NCI-H2196 treated with DMSO at 0.1 percent for 48 hours (cell line): ENCODE data around the gene NAIF1.

Source experiments
- DNase-seq: peaks from one replicate; lab custom pipeline; 2025; ENCODE audit not compliant: unreplicated experiment; lab: John Stamatoyannopoulos, UW

NAIF1 gene

DNA sequence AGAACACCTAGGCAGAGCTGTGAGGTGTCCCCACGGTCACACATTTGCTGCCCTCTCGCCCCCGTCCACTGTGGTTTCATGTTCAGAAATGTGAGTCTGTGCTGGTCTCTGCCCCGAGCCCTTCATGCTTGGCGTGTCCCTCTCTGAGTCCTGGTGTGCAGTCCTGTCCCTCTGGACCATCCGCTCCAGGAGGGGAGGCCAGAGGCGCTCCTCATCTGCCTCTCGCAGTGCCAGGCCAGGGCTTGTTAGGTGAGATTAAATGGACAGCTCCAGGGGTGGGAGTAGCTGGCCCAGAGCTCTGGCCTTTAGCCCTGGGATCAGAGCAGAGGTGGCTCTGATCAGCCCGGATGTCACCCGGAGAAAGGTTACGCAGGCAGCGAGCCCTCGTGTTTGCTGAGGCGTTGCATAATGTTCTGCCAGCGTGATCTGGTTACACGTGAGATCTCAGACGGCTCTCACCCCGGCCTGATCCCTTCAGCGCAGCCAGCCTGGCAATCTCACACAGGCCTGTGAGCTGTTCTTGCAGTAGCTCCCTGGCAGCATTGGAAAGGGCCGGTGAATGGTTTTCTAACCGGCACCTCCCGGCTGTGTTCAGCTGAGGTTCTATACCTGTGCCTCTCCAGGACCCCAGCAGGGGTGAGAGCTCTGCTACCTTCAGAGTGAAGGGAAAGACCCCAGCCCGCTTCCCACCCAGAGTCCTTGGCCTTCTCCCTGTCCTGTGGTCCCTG, 35.9 kb upstream of the NAIF1 start:
- peak; percentile 73 for DNase-seq

DNA sequence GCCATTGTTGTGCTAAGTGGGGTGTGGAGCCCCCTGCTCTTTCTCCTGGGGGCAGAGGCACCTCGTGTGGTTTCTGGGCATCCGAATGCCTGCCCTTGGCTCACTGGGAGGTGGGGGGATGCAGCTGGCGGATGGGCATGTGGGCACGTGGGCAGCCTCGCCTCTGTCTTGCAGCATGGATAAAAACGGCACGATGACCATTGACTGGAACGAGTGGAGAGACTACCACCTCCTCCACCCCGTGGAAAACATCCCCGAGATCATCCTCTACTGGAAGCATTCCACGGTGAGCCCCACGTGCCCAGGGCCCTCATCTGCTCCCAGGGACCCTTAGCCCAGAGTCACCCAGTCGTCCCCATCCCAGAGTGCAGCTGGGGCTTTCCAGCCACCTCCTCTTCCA, 35.1 kb upstream of the NAIF1 start:
- no peak for DNase-seq

DNA sequence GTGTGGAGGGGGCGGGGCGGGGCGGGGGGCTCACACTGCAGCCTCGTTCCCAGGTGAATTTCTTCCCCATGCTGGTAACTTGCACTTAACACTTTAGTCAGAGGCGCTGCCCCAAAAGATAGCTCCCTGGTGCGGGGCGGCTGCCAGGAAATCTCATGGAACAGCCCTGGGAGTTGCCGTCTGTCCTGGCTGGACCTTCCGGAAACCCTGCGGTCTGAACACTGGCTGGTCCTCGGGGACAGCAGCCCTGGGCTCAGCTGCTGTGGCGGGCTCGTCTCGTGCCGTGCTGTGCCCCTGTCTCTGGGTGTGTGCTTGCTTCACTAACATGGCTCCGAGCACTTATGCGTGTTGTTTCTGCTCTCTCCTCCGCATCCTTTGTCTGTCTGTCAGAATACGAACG, 34.6 kb upstream of the NAIF1 start:
- no peak for DNase-seq

DNA sequence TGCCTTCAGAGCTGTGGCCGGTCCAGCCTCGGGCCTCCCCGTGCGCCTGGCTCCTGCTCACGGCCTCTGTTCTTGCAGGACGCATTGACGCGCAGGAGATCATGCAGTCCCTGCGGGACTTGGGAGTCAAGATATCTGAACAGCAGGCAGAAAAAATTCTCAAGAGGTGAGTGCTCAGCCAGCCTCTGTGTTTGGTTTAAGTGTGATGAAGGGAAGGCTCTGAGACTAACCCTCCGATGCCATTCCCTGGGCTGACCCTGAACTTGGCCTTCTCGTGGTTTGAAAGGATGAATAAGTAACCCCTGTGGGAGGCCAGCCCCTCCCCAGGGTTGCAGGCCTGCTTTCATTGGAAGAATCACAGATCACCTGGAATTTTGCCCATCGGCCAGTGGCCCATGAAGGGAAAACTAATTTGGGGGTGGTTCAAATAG, 34.1 kb upstream of the NAIF1 start:
- no peak for DNase-seq

DNA sequence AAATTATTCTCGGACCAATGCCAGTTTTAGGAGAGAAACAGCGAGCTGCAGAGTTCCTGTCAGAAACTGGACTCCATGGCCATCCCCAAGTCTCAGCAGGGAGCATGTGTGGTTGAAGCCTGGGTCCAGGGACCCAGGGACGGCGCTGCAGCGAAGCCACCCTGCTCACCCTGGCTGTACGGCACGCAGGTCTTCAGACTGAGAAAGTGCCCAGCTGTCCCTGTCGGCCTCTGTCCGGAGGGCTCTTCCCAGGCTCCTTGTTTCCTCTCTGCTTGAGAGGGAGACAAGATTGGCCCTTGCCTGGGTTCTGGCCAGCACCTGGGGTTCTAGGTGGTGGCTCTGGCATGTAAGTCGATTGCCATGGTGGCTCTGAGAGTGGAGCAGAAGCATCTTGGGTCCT, 33.5 kb upstream of the NAIF1 start:
- DNase-seq, result no peak

DNA sequence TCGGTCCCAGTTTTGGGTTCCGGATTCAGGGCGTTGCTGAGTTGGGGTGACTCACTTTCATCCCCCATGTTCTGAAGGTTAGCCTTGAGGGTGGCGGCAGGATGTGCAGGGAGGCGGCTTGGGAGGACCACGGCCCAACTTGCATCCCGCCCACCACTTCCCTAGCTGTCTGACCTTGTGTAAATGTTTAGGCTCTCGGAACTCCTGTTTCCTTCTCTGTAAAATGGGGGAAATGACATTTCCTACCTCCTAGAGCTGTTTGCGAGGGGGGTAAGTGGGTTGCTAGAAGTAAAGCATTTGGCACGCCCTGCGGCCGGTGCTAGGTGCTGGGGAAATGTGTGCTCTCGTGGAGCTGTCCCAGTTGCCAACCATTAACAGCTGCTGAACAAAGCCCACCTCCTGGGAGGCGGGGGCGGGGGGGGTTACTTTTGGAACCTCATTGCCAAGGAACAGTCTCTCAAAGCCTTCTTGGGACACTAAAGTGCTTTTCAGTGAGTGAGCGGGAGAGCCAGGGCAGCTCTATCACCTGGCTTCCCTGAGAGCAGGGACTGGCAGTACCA, 32.9 kb upstream of the NAIF1 start:
- no peak for DNase-seq

DNA sequence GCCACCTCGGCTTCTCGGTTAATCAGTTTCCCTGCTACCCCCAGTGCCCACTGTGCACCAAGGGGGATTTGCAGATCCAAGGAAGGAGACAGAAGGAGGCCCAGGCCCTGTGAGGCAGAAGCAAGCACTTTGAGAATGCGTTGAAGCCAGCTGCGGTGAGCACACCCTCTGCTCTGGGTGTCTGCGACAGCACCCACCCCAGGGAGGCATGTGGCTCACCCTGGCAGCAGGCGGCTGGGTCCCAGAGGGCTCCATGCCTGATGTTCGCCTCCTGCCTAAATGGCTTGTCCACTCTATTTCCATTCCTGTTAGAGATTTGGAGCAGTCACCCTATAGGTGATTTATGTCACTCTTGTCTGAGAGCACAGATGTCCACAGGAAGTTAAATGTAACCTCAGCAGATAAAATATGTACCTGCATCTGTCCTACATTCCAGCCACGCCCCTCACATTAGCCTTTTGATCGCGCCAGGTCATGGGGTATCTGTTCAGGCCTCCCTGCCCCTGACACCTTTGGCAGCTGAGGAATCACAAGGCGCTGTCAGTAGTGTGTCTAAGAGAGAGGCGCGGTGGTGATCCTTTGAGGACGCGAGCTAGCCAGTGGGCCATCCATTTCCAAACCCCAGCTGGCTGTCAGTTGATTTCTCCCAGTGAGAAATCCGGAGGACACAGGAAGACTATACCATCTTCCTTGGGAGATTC, 32.3 kb upstream of the NAIF1 start:
- DNase-seq, result no peak

DNA sequence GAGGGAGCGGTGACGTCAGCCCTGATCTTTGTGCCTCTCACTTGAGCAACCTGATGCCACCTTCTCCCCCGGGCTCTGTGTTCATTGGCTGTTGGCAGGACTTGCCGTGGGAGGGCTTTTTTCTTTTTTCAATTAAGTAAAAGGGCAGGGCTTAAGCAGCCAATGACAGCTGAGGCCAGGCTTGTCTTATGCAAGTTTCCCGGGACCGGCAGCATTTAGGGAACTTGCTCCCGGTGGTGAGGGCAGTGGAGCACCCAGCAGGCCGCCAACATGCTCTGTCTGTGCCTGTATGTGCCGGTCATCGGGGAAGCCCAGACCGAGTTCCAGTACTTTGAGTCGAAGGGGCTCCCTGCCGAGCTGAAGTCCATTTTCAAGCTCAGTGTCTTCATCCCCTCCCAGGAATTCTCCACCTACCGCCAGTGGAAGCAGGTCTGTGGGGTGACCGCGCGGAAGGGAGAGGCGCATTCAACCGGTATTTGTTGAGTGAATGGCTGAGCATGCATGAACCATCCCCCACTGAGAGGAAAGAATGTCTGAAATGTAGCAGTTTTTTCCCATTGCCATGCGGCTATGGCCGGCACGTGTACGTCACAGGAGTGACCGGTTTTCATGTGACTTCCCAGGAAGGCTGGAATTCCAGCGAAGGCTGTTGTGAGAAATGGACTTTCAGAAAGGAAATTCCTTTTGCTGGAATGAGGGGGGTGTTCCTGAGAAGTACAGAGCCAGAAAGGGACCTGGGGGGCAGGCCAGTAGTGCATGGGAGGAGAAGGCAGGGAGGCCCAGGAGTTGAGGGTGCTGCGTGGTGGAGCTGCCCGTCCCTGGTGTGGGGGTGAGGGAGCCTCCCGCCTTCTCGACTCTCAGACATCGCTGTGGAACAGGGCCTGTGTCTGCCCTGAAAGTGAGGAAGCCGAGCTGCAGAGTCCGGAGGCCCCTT, 31.4 kb upstream of the NAIF1 start:
- DNase-seq, result peak; percentile 98

DNA sequence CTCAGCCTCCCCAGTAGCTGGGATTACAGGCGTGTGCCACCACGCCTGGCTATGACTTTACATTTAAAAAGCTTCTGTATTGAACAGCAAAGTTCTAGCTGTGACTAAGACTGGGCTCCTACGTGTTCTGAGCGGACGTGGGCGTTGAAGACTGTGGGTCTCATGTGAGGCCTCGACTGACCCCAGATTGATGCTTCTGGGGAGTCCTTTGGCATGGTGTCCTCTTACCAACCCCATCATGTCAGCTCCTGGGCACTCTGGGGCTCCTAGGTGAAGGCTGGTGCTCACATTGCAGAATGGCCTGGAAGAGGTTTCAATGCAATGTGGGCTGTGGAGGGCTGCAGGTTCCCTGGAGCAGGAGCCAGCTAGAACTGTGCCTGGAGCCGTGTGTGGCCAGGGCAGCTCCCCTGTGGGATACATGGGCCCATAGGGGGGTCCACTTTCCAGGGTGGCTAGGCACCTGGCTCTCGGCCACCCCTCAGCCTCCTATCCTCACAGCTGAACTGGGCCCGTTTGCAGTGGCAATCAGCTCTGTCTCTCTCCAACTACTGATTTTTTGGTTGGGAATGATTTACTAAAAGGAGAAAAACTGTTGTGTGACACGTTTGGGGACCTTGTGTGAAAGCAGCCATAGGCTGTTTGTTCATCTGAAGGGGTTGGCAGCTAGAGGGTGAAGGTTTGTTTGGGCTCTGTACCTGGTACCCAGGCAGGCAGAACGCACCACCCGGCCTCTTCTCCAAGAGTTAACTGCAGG, 30.6 kb upstream of the NAIF1 start:
- DNase-seq, result no peak

DNA sequence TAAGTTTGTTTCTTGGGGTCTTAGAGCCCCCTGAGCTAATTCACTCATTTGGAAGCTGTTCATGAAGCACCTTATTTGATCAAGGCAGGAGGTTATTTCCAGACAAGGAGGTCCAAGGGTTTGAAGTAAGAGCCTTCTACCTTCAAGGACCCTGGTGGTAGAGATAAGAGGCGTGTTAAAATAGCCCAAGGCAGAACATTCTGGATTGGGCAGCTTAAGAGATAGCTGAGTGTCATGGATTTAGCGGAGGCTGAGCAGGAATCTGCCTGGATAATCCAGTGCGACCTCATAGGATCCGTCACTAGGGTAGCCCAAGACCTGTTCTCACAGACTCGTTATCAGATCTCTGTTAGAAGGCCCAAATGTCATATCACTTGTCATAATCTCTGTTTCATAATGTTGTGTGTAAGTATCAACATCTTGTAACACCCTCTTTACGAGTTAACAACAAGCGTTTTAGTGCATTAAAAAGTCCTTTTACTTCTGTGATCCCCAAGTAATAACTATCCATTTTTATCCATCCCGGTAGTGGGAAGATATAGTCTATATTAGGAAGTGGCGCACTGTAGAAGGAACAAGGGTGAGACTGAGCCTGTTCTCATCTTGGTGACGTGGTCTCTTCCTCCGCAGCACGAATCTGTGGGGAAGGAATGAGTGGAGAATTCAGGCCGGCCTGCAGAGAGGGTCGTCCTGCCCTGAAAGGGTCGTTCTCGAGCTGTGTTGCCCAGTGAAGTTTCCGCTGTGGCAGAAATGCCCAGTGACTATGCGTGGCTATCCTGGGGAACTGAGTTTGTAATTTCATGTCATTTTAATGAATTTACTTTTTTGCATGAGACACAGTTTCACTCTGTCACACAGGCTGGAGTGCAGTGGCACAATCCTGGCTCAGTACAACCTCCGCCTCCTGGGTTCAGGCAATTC, 29.8 kb upstream of the NAIF1 start:
- no peak for DNase-seq

DNA sequence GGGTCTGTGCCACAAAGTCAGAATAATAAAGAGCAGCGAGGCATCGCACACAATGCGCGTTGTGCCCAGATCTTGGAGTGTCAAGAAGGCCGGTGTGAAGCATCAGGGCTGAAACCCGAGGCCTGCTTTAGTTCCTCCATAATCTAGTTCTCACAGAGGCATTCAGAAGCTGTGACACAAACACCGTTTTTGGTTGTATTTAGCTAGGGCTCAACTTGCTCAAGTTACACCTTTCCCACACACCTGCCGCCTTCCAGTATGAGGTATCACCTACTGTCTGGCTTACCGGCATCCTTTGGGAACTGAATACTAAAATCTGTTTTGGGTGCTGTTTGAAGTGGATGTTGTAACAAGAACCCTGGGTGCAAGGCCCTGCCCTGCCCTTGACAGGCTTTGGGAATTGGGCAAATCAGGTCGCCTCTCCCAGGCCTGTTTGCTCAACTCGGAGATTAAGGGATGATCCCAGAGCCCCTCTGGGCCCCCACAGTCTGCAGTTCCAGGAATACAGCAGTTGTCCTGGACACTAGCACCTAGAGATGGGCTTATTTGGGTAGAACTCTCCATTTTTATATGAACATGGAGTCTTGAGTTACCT, 27.9 kb upstream of the NAIF1 start:
- DNase-seq, result peak; percentile 28

DNA sequence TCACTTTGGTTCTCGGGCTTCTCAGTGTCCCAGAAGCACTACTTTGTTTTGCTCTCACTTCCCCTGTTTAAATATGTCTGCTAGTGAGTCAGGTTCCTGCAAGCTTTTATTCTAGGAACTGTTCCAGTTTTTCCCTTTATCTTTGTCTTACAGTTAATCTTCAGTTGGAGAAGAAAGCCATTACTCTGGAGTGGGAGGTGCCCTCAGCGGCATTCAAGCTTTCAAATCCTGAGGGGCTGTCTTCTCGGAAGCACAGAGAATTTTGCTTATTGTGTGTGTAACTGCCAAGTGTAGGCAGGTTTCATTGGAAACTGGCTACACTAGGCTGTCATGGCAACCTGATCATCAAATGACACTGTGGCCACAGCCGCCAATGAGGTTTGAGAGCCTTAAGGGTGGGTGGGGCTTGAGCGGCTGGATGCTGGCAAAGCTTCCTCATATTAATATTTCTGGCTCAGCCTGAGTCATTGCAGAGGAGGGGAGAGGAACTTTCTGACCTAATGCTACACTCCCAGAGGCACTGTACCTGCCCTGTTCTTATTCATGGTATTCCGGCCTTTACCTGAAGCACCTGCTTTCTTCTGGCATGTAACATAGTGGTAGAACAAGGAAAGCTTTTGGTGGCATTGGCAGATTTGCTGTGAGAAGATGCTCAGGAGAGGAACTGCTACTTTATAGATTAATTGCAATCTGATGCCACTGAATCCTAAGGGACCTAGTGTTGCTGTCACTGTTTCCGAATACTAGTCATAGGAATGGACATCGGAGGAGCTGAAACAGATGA, 27.2 kb upstream of the NAIF1 start:
- DNase-seq, result peak; percentile 97

DNA sequence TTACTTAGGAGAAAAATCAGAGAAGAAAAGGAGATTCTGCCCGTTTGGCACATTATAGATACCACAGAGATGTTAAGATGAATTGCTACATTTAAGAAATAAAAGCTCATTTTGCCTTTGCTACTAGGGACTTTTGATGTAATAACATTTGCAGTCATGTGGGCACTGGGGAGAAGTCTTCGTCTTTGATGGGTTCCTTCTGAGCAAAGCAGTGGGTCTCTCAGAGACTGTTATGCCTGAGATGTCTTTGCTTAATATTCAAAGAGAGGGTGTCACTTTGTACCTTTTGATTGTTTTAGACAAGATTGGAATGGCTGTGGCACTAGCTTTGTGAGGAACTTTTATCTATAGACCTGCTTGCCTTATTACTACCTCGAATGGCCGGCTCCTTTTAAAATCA, 25.9 kb upstream of the NAIF1 start:
- no peak for DNase-seq

DNA sequence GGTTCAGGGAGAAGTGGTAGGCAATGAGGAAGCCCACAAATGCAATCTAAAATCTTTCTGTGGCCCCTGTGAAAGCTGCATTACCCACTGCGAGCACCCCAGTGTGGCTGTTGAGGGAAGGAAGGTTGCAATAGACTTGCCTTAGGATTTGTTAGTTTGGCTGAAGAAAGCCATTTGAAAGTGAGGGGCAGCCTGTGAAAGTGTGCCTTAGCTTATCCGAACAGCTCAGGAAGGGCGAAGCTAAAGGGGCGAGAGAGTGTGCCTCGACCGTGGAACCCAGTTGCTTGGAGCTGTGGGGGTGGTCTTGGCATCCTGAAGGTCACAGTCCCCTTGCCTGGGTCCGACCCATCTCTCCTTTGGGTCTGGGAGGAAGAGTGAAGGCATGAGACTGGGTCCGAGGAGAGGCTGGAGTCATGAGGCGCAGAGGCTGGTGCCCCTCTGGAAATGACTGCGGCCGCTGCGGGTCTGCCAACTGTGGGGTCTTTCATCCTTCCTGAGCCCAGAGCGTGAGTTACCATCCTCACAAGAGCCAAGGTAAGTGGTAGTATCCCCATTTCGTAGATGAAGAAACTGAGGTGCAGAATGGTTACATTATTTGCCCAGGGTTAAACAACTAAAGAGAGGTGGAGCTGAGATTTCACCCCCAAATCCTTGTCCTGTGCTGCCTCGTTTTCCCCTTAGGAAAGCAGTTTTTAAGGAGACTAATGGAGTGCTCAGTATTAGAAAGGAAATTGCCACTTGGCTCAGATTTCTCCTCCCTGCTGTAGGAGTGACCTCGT, 25.3 kb upstream of the NAIF1 start:
- no peak for DNase-seq

DNA sequence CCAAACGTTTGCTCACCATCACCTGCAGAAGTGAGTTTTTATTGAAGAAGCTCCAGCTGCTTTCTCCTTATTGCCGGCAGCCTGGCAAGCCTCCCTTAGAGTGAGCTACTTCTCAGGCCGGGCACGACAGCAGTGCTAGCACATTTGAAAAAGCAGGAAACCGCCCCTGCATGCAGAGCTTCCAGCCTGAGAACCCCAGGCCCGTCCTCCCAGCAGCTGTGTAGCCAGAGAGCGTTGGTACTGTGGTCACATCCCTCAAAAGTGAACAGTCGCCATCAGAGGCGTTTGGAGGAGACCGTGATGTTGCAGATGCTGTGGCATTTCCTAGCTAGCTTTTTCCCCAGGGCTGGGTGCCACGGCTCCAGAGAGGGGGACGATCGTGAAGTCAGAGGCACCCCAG, 24.5 kb upstream of the NAIF1 start:
- DNase-seq, result no peak

DNA sequence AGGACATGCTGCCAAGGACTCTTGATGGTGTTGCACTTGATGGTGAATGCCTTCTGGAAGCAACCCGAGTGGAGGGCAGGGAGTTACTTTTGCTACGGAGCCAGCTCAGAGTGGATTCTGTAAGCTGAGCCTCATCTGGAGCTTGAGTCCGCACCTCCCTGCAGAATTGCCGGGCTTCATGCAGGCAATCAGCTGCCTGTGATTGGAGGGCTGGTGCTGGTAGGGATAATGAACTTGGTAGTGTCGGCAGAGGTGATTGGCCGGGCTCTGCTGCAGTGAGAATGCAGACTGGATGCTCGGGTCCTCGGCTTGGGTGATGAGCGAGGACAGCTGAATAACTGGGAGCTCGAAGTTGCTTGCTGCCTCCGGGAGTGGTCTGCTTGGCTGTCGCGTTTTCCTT, 24.0 kb upstream of the NAIF1 start:
- peak; percentile 85 for DNase-seq

DNA sequence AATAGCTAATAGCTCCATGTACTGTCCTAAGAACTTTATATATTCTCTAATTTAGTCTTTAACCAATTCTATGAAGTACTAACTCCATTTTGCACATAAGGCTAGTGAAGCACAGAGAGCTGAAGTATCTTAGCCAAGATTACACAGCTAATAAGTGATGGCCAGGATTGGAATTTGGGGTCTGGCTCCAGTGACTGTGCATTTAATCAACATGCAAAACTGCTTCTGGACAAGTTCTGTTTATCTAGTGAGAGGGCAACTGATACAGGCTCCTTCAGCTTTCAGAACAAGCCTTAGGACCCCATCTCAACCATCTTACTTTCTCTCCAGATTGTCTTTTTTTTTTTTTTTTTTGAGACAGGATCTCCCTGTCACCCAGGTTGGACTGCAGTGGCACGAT, 22.2 kb upstream of the NAIF1 start:
- no peak for DNase-seq
